HepG2 (cell line): Measurements from ENCODE around the gene NME2. TPM values are rescaled to one million over a fixed set of nuclear protein-coding genes. Genes with fewer than 3 reads are reported as not detected.

Source experiments
- AFF4 ChIP-seq: sonication (generic); formaldehyde crosslinking; IDR thresholded peaks from 2 replicates; pipeline ENCODE4 v1.4.0; 2020; ENCODE audit warnings: missing genetic modification reagents
- ARNT ChIP-seq: fragments of 450-650 bp; IDR thresholded peaks from 2 replicates; pipeline ENCODE4 v1.6.1; 2017
- ARNT2 ChIP-seq: sonication (generic); formaldehyde crosslinking; IDR thresholded peaks from 2 replicates; pipeline ENCODE4 v1.8.0; 2022; ENCODE audit warnings: mild to moderate bottlenecking, low read depth, missing genetic modification reagents, moderate library complexity
- E2F2 ChIP-seq: sonication (generic); formaldehyde crosslinking; IDR thresholded peaks from 2 replicates; pipeline ENCODE4 v1.4.0; 2020; ENCODE audit warnings: missing genetic modification reagents, borderline replicate concordance
- EED ChIP-seq: sonication (generic); formaldehyde crosslinking; IDR thresholded peaks from 2 replicates; pipeline ENCODE4 v1.5.0; 2020; ENCODE audit warnings: mild to moderate bottlenecking, missing genetic modification reagents
- FUBP1 ChIP-seq: sonication (generic); formaldehyde crosslinking; IDR thresholded peaks from 2 replicates; pipeline ENCODE4 v1.5.1; 2020; ENCODE audit warnings: missing genetic modification reagents, mild to moderate bottlenecking, borderline replicate concordance
- HNRNPUL1 ChIP-seq: fragments of 200-400 bp; formaldehyde crosslinking; IDR thresholded peaks from 2 replicates; pipeline ENCODE4 v1.6.1; 2017; ENCODE audit warnings: low read depth, mild to moderate bottlenecking, low read length, moderate library complexity
- KAT2B ChIP-seq: fragments of 150-350 bp; IDR thresholded peaks from 2 replicates; pipeline ENCODE4 v1.6.1; 2014; ENCODE audit warnings: low read depth, low read length, borderline replicate concordance
- PAWR ChIP-seq: sonication (generic); formaldehyde crosslinking; IDR thresholded peaks from 2 replicates; pipeline ENCODE4 v1.4.0; 2020; ENCODE audit warnings: missing genetic modification reagents, mild to moderate bottlenecking, borderline replicate concordance
- RBAK ChIP-seq: sonication (generic); formaldehyde crosslinking; IDR thresholded peaks from 2 replicates; pipeline ENCODE4 v1.5.1; 2020; ENCODE audit warnings: mild to moderate bottlenecking, missing genetic modification reagents
- SMARCC2 ChIP-seq: fragments of 450-650 bp; IDR thresholded peaks from 2 replicates; pipeline ENCODE4 v1.6.1; 2017; ENCODE audit warnings: antibody characterized with exemption, mild to moderate bottlenecking
- SMC3 ChIP-seq: IDR thresholded peaks from 2 replicates; pipeline ENCODE4 v1.6.1; 2011; ENCODE audit warnings: low read length, improper control_type of control experiment
- SP5 ChIP-seq: IDR thresholded peaks from 2 replicates; pipeline ENCODE4 v1.6.1; 2016; ENCODE audit warnings: low read depth, borderline replicate concordance
- TCF12 ChIP-seq, 2 experiments: fragments of 450-650 bp in 1 of 2; sonication (generic) in 1 of 2; formaldehyde crosslinking in 1 of 2; IDR thresholded peaks; 2 replicates each; pipeline versions ENCODE4 v1.6.1 to v1.8.0; 2017 to 2022; ENCODE audit warnings: antibody characterized with exemption in 1 of 2, mild to moderate bottlenecking in 1 of 2, missing genetic modification reagents in 1 of 2, moderate library complexity in 1 of 2
- THAP8 ChIP-seq: sonication (generic); formaldehyde crosslinking; IDR thresholded peaks from 2 replicates; pipeline ENCODE4 v1.5.1; 2020; ENCODE audit warnings: missing genetic modification reagents, mild to moderate bottlenecking, borderline replicate concordance
- ZBTB42 ChIP-seq: sonication (generic); formaldehyde crosslinking; IDR thresholded peaks from 2 replicates; pipeline ENCODE4 v1.5.0; 2020; ENCODE audit warnings: mild to moderate bottlenecking, missing genetic modification reagents
- ZNF20 ChIP-seq: sonication (generic); formaldehyde crosslinking; IDR thresholded peaks from 2 replicates; pipeline ENCODE4 v1.4.0; 2020; ENCODE audit warnings: mild to moderate bottlenecking, moderate library complexity, missing genetic modification reagents
- ZNF333 ChIP-seq: sonication (generic); formaldehyde crosslinking; IDR thresholded peaks from 2 replicates; pipeline ENCODE4 v1.4.0; 2020; ENCODE audit warnings: mild to moderate bottlenecking, missing genetic modification reagents, borderline replicate concordance
- ZNF44 ChIP-seq: sonication (generic); formaldehyde crosslinking; IDR thresholded peaks from 2 replicates; pipeline ENCODE4 v1.5.1; 2020; ENCODE audit warnings: mild to moderate bottlenecking, missing genetic modification reagents
- ZNF629 ChIP-seq: sonication (generic); formaldehyde crosslinking; conservative IDR thresholded peaks from 2 replicates; pipeline ENCODE4 v1.5.0; 2020; ENCODE audit warnings: missing genetic modification reagents
- ZNF674 ChIP-seq: sonication (generic); formaldehyde crosslinking; IDR thresholded peaks from 2 replicates; pipeline ENCODE4 v1.5.0; 2020; ENCODE audit warnings: low read depth, mild to moderate bottlenecking, missing genetic modification reagents
- ZNF792 ChIP-seq: IDR thresholded peaks from 2 replicates; pipeline ENCODE4 v1.6.1; 2016
- polyA plus RNA-seq, 8 experiments: library from polyadenylated mRNA; depleted of rRNA in 3 of 8; stranded (reverse) in 7 of 8; unstranded in 1 of 8; fragments of >200 nt; fragmentation: Illumina TruSeq in 4 of 8; extraction: Trizol in 4 of 8; gene quantifications; 2 replicates each; pipeline versions ENCODE4 v1.2.1 to v1.2.3, GENCODE V29; 2011 to 2016; ENCODE audit warnings: low read depth in 4 of 8, missing spikeins in 1 of 8, mixed read lengths in 1 of 8; ENCODE audit not compliant: insufficient read depth in 1 of 8
- total RNA-seq, 5 experiments: library from RNA; depleted of rRNA; stranded (reverse); fragments of >200 nt; fragmentation: Illumina TruSeq; extraction: Trizol; gene quantifications; 2 replicates each; pipeline ENCODE4 v1.2.3, GENCODE V29; 2016; ENCODE audit warnings: low read depth in 1 of 5

NME2 gene
- total and polyA plus RNA-seq, 2 of the 13 experiments (the other 11 are each of a cell fraction or from before 2014, with no cell fraction given): 790 to 1,213 TPM

- TF ChIP-seq ZNF333 (CRISPR knock-in tag) (no peak; the same call in 1 of the 2 replicates), KAT2B (no peak), ZNF792 (peak; percentile 71; the same call in 1 of the 2 replicates), RBAK (no peak), ZNF44 (CRISPR knock-in tag) (peak; percentile 69; the same call in 1 of the 2 replicates), ZNF674 (CRISPR knock-in tag) (peak; percentile 6; the same call in 1 of the 2 replicates), SP5 (CRISPR knock-in tag) (no peak), TCF12 (IDR thresholded peaks at IDR 0.05) (no peak), TCF12 (CRISPR knock-in tag; IDR thresholded peaks at IDR 0.05) (no peak), SMC3 (no peak), E2F2 (CRISPR knock-in tag) (no peak), ZNF20 (CRISPR knock-in tag) (no peak), ZBTB42 (CRISPR knock-in tag) (no peak), FUBP1 (CRISPR knock-in tag) (no peak), ARNT (no peak), ZNF629 (no peak), THAP8 (0 out of 2 replicates have a peak, but pooled peaks have one; percentile 66), AFF4 (no peak), EED (CRISPR knock-in tag) (no peak), ARNT2 (CRISPR knock-in tag) (peak; percentile 28; the same call in 1 of the 2 replicates), PAWR (CRISPR knock-in tag) (no peak; the same call in 1 of the 2 replicates), HNRNPUL1 (0 out of 2 replicates have a peak, but pooled peaks have one; percentile 31), SMARCC2 (no peak)
Measured at GRCh38 chr17:51166987-51167931, 1.0 kb downstream of the NME2 start (continued).
